NCI-H1436 (cell line): ENCODE results near the gene KLC3.

Experiments used
- DNase-seq: peaks from one replicate; lab custom pipeline; 2025; lab: John Stamatoyannopoulos, UW

KLC3 gene

GRCh38 chr19:45349126-45349415 lies 8.5 kb downstream of the KLC3 start:
- no peak for DNase-seq

DNA sequence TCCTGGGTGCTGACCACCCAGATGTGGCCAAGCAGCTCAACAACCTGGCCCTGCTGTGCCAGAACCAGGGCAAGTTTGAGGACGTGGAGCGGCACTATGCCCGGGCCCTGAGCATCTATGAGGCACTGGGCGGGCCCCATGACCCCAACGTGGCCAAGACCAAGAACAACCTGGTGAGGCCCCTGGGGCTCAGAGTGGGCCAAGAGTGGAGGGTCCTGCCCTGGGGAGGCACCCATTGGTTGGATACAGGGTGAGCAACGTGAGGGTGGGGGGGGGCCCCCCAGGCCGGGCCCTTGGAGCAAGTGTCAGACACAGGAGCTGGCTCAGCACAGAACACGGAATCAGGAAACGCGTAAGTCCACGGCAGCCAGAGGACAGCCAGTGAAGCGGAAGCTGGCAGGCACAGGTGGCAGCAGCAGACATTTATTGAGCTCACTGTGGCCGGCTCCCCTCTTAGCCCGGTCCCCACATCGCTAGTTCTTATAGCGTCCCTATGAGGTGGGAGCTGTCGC lies 8.9 kb downstream of the KLC3 start:
- no peak for DNase-seq

DNA sequence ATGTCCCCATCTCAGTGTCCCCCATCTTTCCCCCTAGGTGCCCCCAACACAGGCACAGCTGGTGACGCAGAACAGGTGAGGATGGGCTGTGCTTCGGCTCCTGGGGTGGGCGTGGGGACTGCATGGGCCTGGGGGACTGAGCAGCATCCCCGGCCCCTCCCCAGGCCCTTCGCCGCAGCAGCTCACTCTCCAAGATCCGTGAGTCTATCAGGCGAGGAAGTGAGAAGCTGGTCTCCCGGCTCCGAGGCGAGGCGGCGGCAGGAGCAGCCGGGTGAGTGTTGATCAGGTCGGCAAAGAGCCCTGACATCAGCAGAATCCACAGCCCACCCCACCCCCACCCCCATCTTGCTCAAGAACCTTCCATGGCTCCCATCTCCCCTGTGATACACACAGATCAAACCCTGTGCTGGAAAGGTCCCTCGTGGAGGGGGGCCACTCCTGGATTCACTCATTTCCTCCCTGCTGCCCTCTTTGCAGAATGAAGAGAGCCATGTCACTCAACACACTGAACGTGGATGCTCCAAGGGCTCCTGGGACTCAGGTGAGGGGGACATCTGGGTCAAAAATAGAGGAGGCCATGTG lies 10.0 kb downstream of the KLC3 start:
- no peak for DNase-seq

- no peak for DNase-seq
Observed at GRCh38 chr19:45351401-45351952, 10.9 kb downstream of the KLC3 start.

DNA sequence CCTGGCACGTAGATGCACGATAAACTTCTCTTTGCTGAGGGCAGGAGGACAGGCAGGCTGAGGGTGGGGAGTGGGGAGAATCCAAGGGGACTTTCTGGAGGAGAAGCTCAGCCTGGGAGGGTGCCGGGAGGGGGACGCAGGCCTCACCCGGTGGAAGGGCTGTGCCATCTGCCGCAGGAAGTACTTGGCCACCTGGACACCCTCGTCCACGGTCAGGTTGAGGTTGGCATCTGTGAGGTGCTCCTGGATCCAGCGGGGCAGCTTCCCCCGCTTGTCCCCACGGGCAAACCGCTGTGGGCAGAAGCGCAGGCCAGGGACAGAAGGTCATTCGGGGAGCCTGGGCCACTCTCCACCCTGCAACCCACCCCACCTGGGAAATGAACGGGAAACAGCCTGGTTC lies 11.5 kb downstream of the KLC3 start:
- no peak for DNase-seq

DNA sequence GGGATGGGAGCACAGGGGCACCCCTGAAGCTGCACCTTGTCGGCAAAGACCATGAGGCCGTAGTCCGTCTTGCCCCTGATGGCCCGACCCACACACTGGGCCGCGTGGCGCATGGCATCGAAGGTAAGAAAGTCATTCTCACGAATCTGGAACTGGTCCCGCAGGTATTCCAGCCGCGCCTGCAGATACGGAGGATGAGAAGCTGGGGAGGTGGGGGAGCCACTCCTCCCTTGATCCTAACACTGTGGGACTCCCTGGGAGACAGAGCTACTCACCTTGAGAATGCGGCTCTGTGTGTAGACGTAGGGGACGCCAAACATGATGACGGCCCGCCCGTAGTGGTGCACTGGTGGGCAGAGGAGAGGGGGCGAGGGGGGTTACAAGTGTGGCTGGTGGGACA lies 11.9 kb downstream of the KLC3 start:
- DNase-seq, result no peak

GRCh38 chr19:45352914-45353796 lies 12.6 kb downstream of the KLC3 start:
- DNase-seq, result no peak

GRCh38 chr19:45354241-45354842 lies 13.8 kb downstream of the KLC3 start:
- no peak for DNase-seq

GRCh38 chr19:45355402-45355801 lies 14.9 kb downstream of the KLC3 start:
- no peak for DNase-seq

DNA sequence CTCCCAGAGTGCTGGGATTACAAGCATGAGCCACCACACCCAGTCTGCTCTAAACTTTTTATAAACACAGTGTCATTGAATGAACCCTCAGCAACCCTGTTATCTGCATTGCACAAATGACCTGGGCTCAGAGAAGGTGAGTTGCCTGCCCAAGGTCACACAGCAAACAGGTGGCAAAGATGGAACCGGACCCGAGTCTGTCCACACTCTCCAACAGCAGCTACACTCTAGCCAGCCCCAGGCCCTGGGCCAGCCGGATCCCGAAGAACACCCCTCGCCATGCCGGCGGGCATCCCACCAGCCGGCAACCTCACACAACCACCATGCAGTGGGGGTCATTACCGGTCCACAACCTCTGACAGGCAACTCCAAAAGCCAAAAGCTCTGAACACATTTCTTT lies 15.4 kb downstream of the KLC3 start:
- no peak for DNase-seq

GRCh38 chr19:45356760-45357444 lies 16.4 kb downstream of the KLC3 start:
- DNase-seq, result no peak

GRCh38 chr19:45357445-45357783 lies 16.9 kb downstream of the KLC3 start:
- DNase-seq, result no peak

DNA sequence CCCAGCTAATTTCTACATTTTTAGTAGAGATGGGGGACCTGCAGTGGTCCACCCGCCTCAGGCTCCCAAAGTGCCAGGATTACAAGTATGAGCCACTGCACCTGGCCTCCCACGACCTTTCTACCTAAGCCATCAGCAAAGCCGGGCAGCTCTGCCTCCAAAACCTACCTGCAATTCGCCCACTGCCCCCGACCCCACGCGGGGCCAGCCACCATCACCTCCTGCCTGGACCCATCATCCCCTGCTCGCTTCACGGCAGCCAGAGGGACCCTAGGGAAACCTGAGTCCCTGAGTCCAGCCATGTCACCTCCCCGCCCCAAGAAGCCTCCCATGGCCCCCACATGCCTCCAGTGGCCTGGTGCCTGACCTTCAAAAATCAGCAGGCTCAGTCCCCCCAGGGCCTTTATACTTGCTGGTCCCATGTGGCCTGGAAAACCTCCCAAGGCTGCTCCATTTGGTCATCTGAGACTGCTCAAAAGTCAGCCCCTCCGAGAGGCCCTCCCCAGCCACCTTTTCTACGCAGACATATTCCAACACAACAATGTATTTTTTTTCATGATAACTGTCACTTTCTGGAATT lies 17.8 kb downstream of the KLC3 start:
- DNase-seq, result no peak

- DNase-seq, result no peak
Observed at GRCh38 chr19:45361608-45362007, 21.1 kb downstream of the KLC3 start.

- DNase-seq, result no peak
Observed at GRCh38 chr19:45362291-45362690, 21.7 kb downstream of the KLC3 start.

DNA sequence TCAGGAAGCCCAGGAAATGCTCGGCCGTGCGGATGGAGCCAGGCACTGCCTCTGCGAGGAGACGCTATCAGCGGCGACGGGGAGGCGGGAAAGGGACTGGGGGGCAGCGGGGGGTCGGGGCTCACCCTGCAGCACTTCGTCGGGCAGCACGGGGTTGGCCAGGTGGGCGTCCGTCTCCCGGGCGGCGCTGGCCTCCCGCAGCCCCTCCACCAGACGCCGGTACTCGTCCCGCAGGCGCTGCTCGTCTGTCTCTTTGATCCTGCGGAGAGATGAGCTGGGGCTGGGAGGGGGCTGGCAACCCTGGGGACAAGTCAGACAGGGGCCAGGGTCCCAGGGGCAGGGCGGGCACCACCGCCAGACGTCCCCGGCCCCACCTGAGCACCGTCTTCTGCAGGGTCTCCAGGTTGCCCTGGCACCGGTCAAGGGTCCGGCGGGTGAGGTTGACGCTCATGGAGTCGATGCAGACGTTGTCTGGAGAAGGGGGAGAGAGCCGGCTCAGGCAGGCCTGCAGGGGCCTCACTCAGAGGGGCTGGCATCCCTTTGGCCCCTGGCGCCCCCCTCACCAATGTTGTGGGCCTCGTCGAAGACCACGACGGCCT lies 23.4 kb downstream of the KLC3 start:
- no peak for DNase-seq

GRCh38 chr19:45364696-45365095 lies 24.1 kb downstream of the KLC3 start:
- no peak for DNase-seq

DNA sequence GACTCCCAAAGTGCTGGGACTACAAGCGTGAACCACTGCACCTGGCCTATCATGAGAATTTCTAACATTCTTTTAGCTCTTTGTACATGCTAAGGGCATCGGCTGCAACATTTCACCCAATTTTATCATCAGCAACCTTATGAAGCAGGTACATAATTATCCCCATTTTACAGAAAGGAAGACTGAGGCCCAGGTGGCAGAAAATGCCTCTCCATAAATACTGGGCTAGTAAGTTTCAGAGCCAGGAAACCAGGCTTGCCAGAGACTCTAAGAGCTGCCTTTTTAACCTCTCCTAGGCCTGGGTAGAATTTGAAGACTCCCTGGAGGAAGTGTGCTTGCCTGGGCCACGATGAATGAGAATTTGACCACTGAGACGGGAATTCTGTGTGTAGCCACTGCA lies 27.6 kb downstream of the KLC3 start:
- DNase-seq, result no peak

DNA sequence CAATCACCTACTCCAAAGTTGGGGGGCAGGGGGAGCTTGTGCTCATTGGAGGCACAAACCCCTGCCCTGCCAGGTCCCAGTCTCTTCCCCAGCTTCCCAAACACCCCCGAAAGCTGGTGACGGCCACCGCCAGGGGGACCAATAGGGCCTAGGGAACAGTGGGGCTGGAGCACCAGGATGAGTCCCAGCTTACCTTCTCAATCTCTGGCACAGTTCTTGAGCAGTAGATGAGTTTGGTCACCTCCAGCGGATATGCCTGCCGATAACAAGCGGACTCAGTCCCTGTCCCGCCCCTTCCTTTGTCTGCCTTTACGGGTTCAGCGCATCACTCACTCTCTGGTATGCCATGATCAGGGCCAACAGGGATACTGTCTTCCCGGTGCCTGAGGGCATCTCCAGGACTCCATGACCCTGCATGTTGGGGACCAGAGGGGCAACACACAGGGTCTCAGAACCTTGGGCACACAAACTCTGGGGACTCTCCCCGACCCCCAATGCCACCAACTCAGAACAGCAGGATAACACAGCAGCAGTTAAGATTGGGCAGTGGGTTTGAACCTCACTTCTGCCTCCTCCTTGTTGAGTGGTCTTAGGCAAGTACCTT lies 28.3 kb downstream of the KLC3 start:
- DNase-seq, result no peak

DNA sequence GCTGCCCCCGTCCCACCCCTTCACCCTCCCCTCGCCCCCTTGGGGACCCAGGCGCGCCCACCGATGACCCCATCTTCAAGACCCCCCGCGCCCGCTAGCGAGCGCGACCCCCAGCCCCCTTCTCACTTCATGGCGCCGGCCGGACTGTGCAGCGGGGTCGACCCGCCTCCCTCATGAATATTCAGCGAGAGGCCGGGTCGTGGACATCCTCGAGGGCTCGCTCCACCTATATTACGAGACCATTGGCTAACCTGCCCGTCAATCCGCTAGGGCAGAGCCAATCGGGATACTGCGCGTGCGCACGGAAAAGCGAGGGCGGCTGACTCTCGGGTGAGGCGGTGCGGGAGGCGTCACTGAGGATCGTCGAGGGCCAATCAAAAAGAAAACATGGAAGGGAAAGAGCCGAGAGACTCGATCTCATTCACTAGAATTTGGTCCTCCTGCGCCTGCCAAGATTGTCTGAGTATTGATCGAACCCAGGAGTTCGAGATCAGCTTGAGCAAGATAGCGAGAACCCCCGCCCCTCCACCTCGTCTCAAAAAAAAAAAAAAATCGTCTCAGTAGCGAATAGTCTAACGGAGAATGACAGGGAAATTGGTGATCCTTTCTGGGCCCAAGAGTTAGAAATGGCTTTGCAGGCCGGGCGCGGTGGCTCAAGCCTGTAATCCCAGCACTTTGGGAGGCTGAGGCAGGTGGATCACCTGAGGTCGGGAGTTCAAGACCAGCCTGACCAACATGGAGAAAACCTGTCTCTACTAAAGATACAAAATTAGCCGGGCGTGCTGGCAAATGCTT lies 30.1 kb downstream of the KLC3 start, which contains the start of gene ERCC2:
Gene ERCC2 (minus strand): TSS at position 164 of the 795 bp plus-strand sequence. CDS start 33 bp downstream, at position 131.
- DNase-seq, result peak; percentile 96
